ENCODE measurements around the gene COL4A4. TPM values are rescaled to one million over a fixed set of nuclear protein-coding genes. Genes with fewer than 3 reads are reported as not detected.
"Not testable (repeated sequence)": the region's sequence is repeated elsewhere in the genome, so short reads cannot be mapped to it uniquely, and the experiment has no call there.

COL4A4 gene
- total RNA-seq, 2 donors from 2014 or later = 0.23 to 0.55 TPM

DNA sequence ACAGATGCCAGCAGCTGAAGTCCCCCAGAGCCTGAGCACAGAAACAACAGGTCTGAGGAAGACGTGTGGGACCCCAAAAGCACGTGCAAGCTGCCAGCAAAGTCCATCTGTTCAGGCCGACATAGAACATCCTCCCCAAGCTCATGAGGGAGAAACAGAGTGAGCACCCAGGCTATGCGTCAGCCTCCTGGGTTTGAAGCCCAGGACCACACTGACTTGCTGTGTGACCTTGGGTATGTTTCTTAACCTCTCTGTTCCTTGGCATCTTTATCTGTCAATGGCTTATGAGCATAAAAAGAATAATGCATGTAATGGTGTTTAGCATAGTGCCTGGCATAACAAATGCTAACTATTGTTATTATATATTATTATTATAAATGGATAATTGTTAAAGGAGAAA is 40.3 kb downstream of the COL4A4 start:
- ATAC-seq (no peak), DNase-seq (no peak)
- H3K36me3 Mint-ChIP-seq (ENCODE audit: low read depth) = no peaks in the 10 kb centered on the region
- H3K4me1 Mint-ChIP-seq = peaks cover 2% of the 10 kb centered on the region
- H3K4me3 Mint-ChIP-seq = no peak overlapping the region
- H3K27ac Mint-ChIP-seq = no peak overlapping the region
- no peaks in the 10 kb centered on the region for H3K9me3 ChIP-seq (ENCODE audit: control insufficient read depth, low read length, poor library complexity, severe bottlenecking)
- peaks cover 29% of the 10 kb centered on the region for H3K27me3 Mint-ChIP-seq

DNA sequence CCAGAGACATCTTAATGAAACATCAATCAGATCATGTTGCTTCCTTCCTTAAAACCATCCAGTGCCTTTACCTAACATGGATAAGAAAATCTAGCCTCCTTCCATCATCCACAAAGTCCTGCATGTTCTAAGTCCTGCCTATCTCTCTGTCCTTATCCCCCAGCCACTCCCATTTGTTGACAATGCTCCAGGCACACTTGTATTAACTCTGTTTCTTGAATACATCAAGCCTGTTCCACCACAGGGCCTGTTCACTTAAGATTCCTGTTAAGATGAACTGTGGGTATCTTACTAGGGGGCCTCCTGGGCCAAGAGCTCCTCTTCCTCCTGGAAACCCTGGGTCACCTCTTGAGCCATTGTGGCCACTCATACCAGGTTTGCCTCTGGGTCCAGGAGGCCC is 45.7 kb downstream of the COL4A4 start:
- ATAC-seq (no peak), DNase-seq (no peak)
- H3K9me3 ChIP-seq (ENCODE audit: control insufficient read depth, low read length, poor library complexity, severe bottlenecking) = no peaks in the 10 kb centered on the region
- H3K4me1 Mint-ChIP-seq = peaks cover 8% of the 10 kb centered on the region
- H3K4me3 Mint-ChIP-seq = no peak overlapping the region
- H3K36me3 Mint-ChIP-seq (ENCODE audit: low read depth) = no peaks in the 10 kb centered on the region
- peaks cover 37% of the 10 kb centered on the region for H3K27me3 Mint-ChIP-seq
- H3K27ac Mint-ChIP-seq = no peak overlapping the region

DNA sequence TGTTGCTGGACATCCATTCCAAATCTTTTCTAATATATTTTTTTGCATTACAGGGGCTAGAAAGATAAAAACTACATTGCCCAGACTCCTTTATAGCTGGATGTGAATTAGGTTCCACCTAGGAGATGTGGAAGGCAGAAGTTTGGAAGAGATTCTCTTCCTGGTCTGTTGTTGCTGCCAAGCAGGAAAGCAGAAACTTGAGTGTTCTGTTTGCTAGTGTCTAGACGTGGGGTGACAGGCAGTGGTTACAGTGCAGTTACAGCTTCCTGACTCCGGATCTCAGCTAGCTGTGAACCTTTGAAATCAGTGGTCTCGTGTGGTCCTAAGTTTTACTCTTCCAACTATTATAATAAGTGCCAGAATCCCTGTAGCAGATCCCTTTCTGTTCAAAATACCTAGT is 46.2 kb downstream of the COL4A4 start:
- Mint-ChIP-seq H3K36me3 (ENCODE audit: low read depth) (no peaks in the 10 kb centered on the region), H3K27me3 (peaks cover 37% of the 10 kb centered on the region), H3K4me1 (peaks cover 8% of the 10 kb centered on the region), H3K27ac (peak overlapping the region; percentile 79), H3K4me3 (no peak overlapping the region)
- H3K9me3 ChIP-seq (ENCODE audit: control insufficient read depth, low read length, poor library complexity, severe bottlenecking) = no peaks in the 10 kb centered on the region
- ATAC-seq (no peak), DNase-seq (no peak)

DNA sequence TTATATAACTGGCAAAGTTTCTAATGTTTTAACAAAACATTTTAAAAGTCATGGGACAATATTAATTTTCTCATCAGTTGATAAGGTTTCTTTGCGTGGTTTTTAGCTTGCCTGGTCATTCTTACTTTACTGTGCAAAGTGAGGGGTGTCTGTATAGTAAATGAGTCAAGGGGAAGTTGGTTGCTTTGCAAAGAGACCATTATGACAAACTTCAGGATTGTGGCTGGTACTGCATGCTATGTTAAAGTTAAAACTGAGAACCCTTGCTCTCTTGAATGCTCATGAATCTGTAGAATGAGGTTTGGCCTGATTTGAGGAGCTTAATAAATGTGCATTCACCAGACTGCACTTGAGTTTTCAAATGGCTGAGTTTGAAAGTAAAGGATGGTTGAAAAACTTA is 47.0 kb downstream of the COL4A4 start:
- H3K4me1 Mint-ChIP-seq = peaks cover 8% of the 10 kb centered on the region
- ATAC-seq (no peak), DNase-seq (no peak)
- no peaks in the 10 kb centered on the region for H3K9me3 ChIP-seq (ENCODE audit: control insufficient read depth, low read length, poor library complexity, severe bottlenecking)
- no peak overlapping the region for H3K4me3 Mint-ChIP-seq
- H3K27ac Mint-ChIP-seq = peak overlapping the region; percentile 79
- no peaks in the 10 kb centered on the region for H3K36me3 Mint-ChIP-seq (ENCODE audit: low read depth)
- H3K27me3 Mint-ChIP-seq = peaks cover 42% of the 10 kb centered on the region

DNA sequence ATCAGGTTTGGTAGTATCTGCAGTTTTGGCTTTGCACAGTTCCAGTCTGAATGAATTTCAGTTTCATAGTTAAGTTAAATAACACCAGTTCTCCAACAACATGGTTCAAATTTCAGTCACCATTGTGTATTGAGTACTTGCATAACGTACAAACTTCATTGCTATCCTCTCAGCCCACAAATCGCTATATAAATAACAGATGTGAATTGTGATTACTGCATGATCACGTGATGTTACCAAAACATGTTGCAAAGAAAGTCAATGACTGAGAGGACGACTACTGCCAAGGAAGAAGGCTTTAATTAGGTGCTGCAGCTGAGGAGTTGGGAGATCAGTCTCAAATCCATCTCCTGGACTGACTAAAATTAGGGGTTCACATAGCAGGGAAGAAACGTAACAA is 48.2 kb downstream of the COL4A4 start:
- no peak for DNase-seq
- Mint-ChIP-seq H3K4me3 (no peak overlapping the region), H3K27me3 (peaks cover 42% of the 10 kb centered on the region), H3K36me3 (ENCODE audit: low read depth) (no peaks in the 10 kb centered on the region), H3K4me1 (peaks cover 8% of the 10 kb centered on the region), H3K27ac (no peak overlapping the region)
- H3K9me3 ChIP-seq (ENCODE audit: control insufficient read depth, low read length, poor library complexity, severe bottlenecking) = no peaks in the 10 kb centered on the region
- no peak for ATAC-seq

DNA sequence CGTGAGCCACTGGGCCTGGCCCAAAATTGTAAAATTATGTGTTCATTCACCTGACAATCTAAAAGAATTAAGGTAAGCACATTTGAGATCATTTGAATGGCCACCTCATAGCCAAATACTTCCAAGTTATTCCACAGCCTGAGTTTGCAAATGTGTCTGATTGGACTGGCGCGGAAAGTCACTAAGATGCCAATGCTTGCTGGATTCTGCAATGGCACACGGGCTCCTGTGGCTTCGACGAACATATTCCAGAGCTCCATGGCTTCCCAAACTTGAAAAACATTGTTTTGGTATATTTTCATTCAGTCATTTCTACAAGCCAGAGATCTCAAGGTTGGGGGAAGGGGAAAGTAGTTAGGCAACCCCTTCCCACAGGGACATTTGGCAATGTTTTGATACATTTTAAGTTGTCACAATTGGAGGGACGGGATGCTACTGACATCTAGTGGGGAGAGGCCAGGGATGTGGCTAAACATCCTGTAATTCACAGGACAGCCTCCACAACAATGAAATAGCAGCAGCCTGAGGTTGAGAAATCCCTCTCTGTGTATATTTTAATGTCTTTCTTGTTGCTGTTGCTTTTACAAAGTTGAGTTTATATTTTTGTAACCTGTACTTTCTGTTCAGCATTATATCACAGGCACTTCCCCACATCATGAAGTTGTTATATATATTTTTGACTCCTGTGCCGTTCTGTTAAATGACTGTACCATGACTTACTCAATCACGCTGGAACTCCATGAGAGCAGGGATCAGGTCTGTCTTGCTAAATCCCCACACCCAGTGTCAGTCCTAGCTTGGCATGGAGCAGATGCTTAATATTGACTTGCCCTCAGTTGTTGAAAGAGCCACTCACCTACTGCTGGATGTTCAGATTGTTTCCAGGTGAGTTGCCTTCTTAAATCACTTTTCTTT is 56.9 kb downstream of the COL4A4 start:
- H3K4me1 Mint-ChIP-seq = no peaks in the 10 kb centered on the region
- H3K4me3 Mint-ChIP-seq = no peak overlapping the region
- ATAC-seq = no peak
- no peak for DNase-seq
- H3K27ac Mint-ChIP-seq = no peak overlapping the region
- peaks cover 8% of the 10 kb centered on the region for H3K27me3 Mint-ChIP-seq
- H3K9me3 ChIP-seq (ENCODE audit: control insufficient read depth, low read length, poor library complexity, severe bottlenecking) = no peaks in the 10 kb centered on the region
- no peaks in the 10 kb centered on the region for H3K36me3 Mint-ChIP-seq (ENCODE audit: low read depth)

DNA sequence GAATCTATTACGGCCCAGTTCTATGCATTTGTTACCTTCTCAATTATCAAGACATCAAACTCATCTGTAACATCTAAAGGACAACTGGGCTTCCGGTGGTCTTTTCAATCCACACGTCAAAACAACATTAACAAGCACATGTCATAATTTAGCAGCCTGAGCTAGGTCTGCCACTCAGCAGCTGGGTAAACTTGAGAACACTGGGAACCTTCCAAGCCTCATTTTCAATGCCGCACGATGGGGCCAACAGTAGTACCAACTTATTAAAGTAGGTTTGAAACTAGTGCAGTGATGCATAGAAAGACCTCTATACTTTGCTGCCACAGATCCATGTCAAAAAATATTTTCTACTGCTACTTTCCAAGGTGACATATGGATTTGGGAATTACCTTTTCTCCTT is 60.4 kb downstream of the COL4A4 start:
- Mint-ChIP-seq H3K27me3 (peaks cover 6% of the 10 kb centered on the region), H3K36me3 (ENCODE audit: low read depth) (peaks cover 2% of the 10 kb centered on the region), H3K27ac (no peak overlapping the region), H3K4me1 (no peaks in the 10 kb centered on the region), H3K4me3 (no peak overlapping the region)
- ATAC-seq (no peak), DNase-seq (no peak)
- no peaks in the 10 kb centered on the region for H3K9me3 ChIP-seq (ENCODE audit: control insufficient read depth, low read length, poor library complexity, severe bottlenecking)

DNA sequence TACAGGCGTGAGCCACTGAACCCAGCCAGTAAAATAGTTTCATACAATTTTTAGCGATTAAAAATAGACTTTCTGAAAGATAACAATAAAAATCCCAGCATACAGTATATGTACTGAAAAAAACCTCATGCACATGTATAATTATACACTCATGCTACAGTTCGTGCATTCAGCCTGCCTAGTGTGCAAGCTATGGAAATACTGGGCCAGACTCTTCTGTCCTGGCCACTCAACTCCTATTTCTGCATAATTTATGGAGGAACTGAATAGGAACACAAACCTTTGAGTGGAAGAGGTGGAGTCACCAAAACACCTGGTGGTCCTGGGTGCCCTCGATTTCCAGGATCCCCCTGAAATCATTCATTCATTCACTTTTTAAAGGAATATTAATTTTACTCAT is 64.7 kb downstream of the COL4A4 start:
- no peak overlapping the region for H3K4me3 Mint-ChIP-seq
- H3K4me1 Mint-ChIP-seq = no peaks in the 10 kb centered on the region
- peaks cover 6% of the 10 kb centered on the region for H3K27me3 Mint-ChIP-seq
- no peaks in the 10 kb centered on the region for H3K9me3 ChIP-seq (ENCODE audit: control insufficient read depth, low read length, poor library complexity, severe bottlenecking)
- H3K27ac Mint-ChIP-seq = no peak overlapping the region
- H3K36me3 Mint-ChIP-seq (ENCODE audit: low read depth) = peaks cover 2% of the 10 kb centered on the region
- DNase-seq (no peak), ATAC-seq (no peak)

DNA sequence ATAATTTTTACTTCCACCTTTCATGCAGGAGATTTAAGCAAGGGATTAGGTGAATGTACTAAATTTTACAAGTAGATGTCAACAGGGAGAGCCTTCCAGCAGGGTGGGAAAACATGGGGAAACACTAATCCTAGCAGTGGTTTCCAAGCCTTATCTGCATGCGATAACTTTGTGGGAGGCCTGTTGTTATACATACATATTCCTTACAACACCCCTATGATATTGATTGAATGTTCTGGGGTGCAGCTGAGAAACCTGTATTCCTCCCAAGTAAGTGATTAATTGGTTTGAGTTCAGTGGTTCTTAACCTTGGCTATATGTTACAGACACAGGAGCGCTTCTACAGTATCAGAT is 65.9 kb downstream of the COL4A4 start:
- Mint-ChIP-seq H3K27ac (no peak overlapping the region), H3K4me1 (no peaks in the 10 kb centered on the region), H3K27me3 (peaks cover 6% of the 10 kb centered on the region), H3K4me3 (no peak overlapping the region), H3K36me3 (ENCODE audit: low read depth) (peaks cover 2% of the 10 kb centered on the region)
- no peak for DNase-seq
- H3K9me3 ChIP-seq (ENCODE audit: control insufficient read depth, low read length, poor library complexity, severe bottlenecking) = no peaks in the 10 kb centered on the region
- ATAC-seq = no peak

DNA sequence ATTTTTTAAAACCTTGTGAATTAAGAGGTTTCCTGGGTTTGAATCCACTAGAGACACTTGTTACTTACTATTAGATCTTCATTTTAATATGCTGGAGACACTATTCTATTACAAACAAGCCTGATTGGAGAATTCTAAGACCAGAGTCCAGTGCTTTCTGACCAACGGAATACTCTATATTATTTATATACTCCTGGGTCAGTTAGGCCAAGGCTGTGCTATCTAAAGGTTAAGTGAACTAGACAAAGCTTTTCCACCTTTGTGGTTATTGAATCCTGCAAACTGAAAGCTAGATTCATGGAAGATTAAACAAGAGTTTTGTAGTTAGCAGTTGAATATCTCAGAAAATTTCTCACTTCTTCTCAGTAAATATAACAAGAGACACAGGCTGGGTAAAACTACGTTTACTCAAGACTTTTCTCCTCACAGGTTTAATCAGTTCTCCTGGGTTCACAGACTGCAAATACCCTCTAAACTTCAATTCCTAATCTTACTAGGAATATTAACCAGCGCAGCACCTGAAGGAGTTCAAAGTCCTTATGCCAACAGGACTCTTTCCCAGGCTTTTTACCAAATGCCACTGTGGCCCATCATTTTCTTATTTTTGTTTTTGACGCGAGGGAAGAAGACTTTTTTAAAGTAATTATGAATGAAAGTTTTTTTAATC is 66.4 kb downstream of the COL4A4 start:
- no peaks in the 10 kb centered on the region for H3K9me3 ChIP-seq (ENCODE audit: control insufficient read depth, low read length, poor library complexity, severe bottlenecking)
- Mint-ChIP-seq H3K4me1 (no peaks in the 10 kb centered on the region), H3K27me3 (peaks cover 6% of the 10 kb centered on the region), H3K27ac (no peak overlapping the region), H3K36me3 (ENCODE audit: low read depth) (peaks cover 2% of the 10 kb centered on the region), H3K4me3 (no peak overlapping the region)
- no peak for DNase-seq
- ATAC-seq = no peak

DNA sequence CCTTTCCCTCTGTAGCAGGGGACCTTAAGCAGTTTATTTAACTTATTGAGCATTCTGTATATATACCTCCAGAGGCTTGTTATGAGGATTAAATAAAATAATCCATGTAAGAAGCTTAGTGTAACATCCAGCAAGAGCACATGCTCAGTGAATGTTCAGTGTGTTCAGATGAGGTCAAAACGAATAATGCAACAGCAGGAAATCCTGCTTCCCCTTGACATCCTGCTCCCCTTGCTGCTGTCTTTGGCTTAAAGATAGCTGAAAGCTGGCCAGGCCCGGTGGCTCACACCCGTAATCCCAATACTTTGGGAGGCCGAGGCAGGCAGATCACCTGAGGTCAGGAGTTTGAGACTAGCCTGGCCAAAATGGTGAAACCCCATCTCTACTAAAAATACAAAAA is 68.7 kb downstream of the COL4A4 start:
- DNase-seq (no peak), ATAC-seq (no peak)
- Mint-ChIP-seq H3K36me3 (ENCODE audit: low read depth) (no peaks in the 10 kb centered on the region), H3K4me3 (peak overlapping the region; percentile 19), H3K27ac (no peak overlapping the region), H3K4me1 (peaks cover 2% of the 10 kb centered on the region), H3K27me3 (no peaks in the 10 kb centered on the region)
- H3K9me3 ChIP-seq (ENCODE audit: control insufficient read depth, low read length, poor library complexity, severe bottlenecking) = no peaks in the 10 kb centered on the region

DNA sequence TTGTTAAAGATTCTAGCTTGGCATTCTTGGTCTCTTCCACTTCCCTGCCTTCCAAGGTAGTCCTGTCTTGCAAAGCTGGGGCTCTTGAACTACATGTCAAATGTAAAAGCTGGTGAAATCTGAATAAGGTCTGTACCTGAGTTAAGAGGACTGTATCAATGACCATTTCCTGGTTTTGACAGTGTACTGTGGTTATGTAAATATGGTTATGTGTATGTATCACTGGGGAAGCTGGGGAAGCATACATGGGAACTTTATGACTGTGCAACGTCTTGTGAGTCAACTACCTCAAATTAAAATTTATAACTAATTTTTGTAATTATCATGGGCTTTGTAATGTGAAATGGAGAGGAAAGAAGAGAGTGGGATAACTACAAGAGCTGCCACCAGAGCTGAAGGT is 81.7 kb downstream of the COL4A4 start:
- Mint-ChIP-seq H3K27ac (no peak overlapping the region), H3K4me3 (no peak overlapping the region), H3K27me3 (peaks cover 35% of the 10 kb centered on the region), H3K4me1 (no peaks in the 10 kb centered on the region), H3K36me3 (ENCODE audit: low read depth) (no peaks in the 10 kb centered on the region)
- H3K9me3 ChIP-seq (ENCODE audit: control insufficient read depth, low read length, poor library complexity, severe bottlenecking) = no peaks in the 10 kb centered on the region
- ATAC-seq (no peak), DNase-seq (no peak)

DNA sequence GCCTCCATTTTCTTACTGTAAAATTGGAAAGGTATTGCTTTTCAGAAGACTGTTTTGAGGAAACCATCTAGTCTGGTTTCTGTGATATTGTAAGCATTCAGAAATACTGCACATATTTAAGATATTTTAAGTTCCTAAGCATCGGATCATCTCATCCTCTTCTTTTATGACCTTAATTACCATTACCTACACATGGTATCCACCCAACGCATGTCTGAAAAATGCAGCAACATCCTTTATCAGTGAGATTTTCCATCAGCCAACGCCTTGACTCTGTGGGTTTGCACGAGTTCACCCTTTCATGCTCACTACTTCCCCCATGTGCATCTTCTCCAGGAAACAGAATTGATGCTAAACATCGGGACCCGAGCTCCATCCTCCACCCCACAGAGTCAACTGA is 84.3 kb downstream of the COL4A4 start:
- DNase-seq (no peak), ATAC-seq (no peak)
- Mint-ChIP-seq H3K4me3 (no peak overlapping the region), H3K27ac (no peak overlapping the region), H3K36me3 (ENCODE audit: low read depth) (no peaks in the 10 kb centered on the region), H3K27me3 (peaks cover 32% of the 10 kb centered on the region), H3K4me1 (no peaks in the 10 kb centered on the region)
- H3K9me3 ChIP-seq (ENCODE audit: control insufficient read depth, low read length, poor library complexity, severe bottlenecking) = no peaks in the 10 kb centered on the region

DNA sequence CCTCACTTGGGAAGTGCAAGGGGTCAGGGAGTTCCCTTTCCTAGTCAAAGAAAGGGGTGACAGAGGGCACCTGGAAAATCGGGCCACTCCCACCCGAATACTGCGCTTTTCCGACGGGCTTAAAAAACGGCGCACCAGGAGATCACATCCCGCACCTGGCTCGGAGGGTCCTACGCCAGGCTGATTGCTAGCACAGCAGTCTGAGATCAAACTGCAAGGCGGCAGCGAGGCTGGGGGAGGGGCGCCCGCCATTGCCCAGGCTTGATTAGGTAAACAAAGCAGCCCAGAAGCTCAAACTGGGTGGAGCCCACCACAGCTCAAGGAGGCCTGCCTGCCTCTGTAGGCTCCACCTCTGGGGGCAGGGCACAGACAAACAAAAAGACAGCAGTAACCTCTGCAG is 98.9 kb downstream of the COL4A4 start:
- DNase-seq; H3K4me3 Mint-ChIP-seq; H3K9me3 ChIP-seq (ENCODE audit: control insufficient read depth, low read length, poor library complexity, severe bottlenecking); ATAC-seq; H3K4me1 Mint-ChIP-seq; H3K36me3 Mint-ChIP-seq (ENCODE audit: low read depth); H3K27ac Mint-ChIP-seq: not testable (repeated sequence)
- peaks cover 20% of the 10 kb centered on the region for H3K27me3 Mint-ChIP-seq
